GM19467 (cell line): Measurements from ENCODE around the gene TEAD4.

Source experiments
- ATAC-seq: cut with Tn5 transposase; IDR thresholded peaks from one replicate; pipeline ENCODE4 v1.9.1; 2021; ENCODE audit warnings: mild to moderate bottlenecking, moderate library complexity; ENCODE audit not compliant: unreplicated experiment

TEAD4 gene

GRCh38 chr12:3028108-3028507, 68.9 kb downstream of the TEAD4 start:
- no peak for ATAC-seq

GRCh38 chr12:3030821-3031429, 71.7 kb downstream of the TEAD4 start:
- ATAC-seq, result no peak

GRCh38 chr12:3032161-3032560, 73.0 kb downstream of the TEAD4 start:
- ATAC-seq, result no peak

- ATAC-seq, result no peak
Measured at GRCh38 chr12:3032770-3033538, 73.8 kb downstream of the TEAD4 start.

GRCh38 chr12:3033539-3033867, 74.3 kb downstream of the TEAD4 start:
- ATAC-seq, result no peak

GRCh38 chr12:3034067-3034750, 75.0 kb downstream of the TEAD4 start:
- no peak for ATAC-seq

GRCh38 chr12:3035171-3035570, 76.0 kb downstream of the TEAD4 start:
- no peak for ATAC-seq

- ATAC-seq, result no peak
Measured at GRCh38 chr12:3035815-3036702, 76.9 kb downstream of the TEAD4 start.

- no peak for ATAC-seq
Measured at GRCh38 chr12:3036901-3037600, 77.9 kb downstream of the TEAD4 start.

- ATAC-seq, result no peak
Measured at GRCh38 chr12:3038166-3038565, 79.0 kb downstream of the TEAD4 start.

GRCh38 chr12:3038926-3039510, 79.8 kb downstream of the TEAD4 start:
- ATAC-seq, result no peak

- ATAC-seq, result no peak
Measured at GRCh38 chr12:3040026-3040656, 80.9 kb downstream of the TEAD4 start.

- ATAC-seq, result no peak
Measured at GRCh38 chr12:3040663-3041544, 81.7 kb downstream of the TEAD4 start.

GRCh38 chr12:3041558-3042164, 82.5 kb downstream of the TEAD4 start:
- peak; percentile 72 for ATAC-seq

- no peak for ATAC-seq
Measured at GRCh38 chr12:3042394-3042793, 83.2 kb downstream of the TEAD4 start.

GRCh38 chr12:3042826-3043225, 83.6 kb downstream of the TEAD4 start:
- ATAC-seq, result no peak

GRCh38 chr12:3043406-3043805, 84.2 kb downstream of the TEAD4 start:
- ATAC-seq, result no peak

GRCh38 chr12:3044141-3044630, 85.0 kb downstream of the TEAD4 start:
- no peak for ATAC-seq
